Psoas muscle (tissue), 8 donors: ENCODE data around the gene PRKCSH. TPM values are rescaled to one million over a fixed set of nuclear protein-coding genes. Genes with fewer than 3 reads are reported as not detected.

Experiments used
- ATAC-seq, 4 donors: fragments of 200-7000 bp; cut with Tn5 transposase; one replicate each; pipeline ENCODE4 v1.9.1; 2020; ENCODE audit warnings: moderate library complexity in 3 of 4, mild to moderate bottlenecking in 2 of 4
- DNase-seq, 2 donors: peaks; one replicate each; pipeline ENCODE4 v3.0.0-alpha.2; 2020
- H3K27ac ChIP-seq: fragments of 200-600 bp; one replicate; pipeline ENCODE4 v1.8.0; 2022
- H3K27me3 ChIP-seq, 3 donors: fragments of 200-600 bp in 1 of 3; one replicate each; pipeline versions ENCODE4 v1.6.1 to v1.8.0; 2013 to 2022; ENCODE audit warnings: low read length in 2 of 3, mild to moderate bottlenecking in 2 of 3, moderate library complexity in 1 of 3; ENCODE audit not compliant: insufficient read depth in 3 of 3
- H3K36me3 ChIP-seq, 2 donors: fragments of 200-600 bp in 1 of 2; one replicate each; pipeline versions ENCODE4 v1.6.1 to v1.8.0; 2013 to 2022; ENCODE audit warnings: low read depth in 1 of 2, mild to moderate bottlenecking in 1 of 2, moderate library complexity in 1 of 2; ENCODE audit not compliant: insufficient read depth in 1 of 2
- H3K4me1 ChIP-seq: fragments of 200-600 bp; one replicate; pipeline ENCODE4 v1.8.0; 2022
- H3K4me3 ChIP-seq: fragments of 200-600 bp; one replicate; pipeline ENCODE4 v1.8.0; 2022; ENCODE audit warnings: mild to moderate bottlenecking
- H3K9me3 ChIP-seq: fragments of 200-600 bp; one replicate; pipeline ENCODE4 v1.8.0; 2022
- WGBS, 3 donors: extraction: QIAGEN DNeasy Blood & Tissue Kit; methylation state at CpG; one replicate each; pipeline versions ENCODE4 v1.1.6 to v1.1.7; 2013; 5-methylcytosine and 5-hydroxymethylcytosine counted together
- intact Hi-C, 2 donors: fragments of 100-400 bp; cut with DNase I; formaldehyde crosslinking; loops; one replicate each; pipeline versions ENCODE4 v1.11.0 to v1.14.2; 2022
- polyA plus RNA-seq, 3 donors: library from polyadenylated mRNA; stranded (reverse); fragments of 200-250 nt; gene quantifications; one replicate each; pipeline ENCODE4 v1.2.3, GENCODE V29; 2013
- total RNA-seq, 4 donors: library from RNA; stranded (reverse); fragmentation: NEBNext Ultra II Directional in 2 of 4; extraction: Animal tissue kit (Norgen Biotek cat#: 25700) in 2 of 4; gene quantifications; one replicate each; pipeline versions ENCODE4 v1.2.1 to v1.2.4, GENCODE V29; 2021 to 2023
- TF ChIP-seq, protein P1 (sequence below): fragments of 200-600 bp; IDR thresholded peaks from one replicate; pipeline ENCODE4 v1.8.0; 2022; ENCODE audit warnings: antibody characterized with exemption
- donor health status: healthy with polysubstance abuse.
- donor health status: DM: no; HTN: no; CAD: no; lungs with moderate emphysema.
- donor health status: Bipolar disorder and iron deficiency.
- donor health status: healthy.
- donor health status: DM: yes; HTN: yes; CAD: no.
- donor health status: DM: no; HTN: no; CAD: no.
- donor health status: DM: no; HTN: no; CAD: no.
- donor health status: DM: yes; HTN: yes; CAD: no.

Gene PRKCSH
- total and polyA plus RNA-seq, 7 donors = 48.5 to 98.4 (median 60.9) TPM

GRCh38 chr19:11483366-11484111 is 48.1 kb downstream of the PRKCSH start:
- TF ChIP-seq, protein P1, sequence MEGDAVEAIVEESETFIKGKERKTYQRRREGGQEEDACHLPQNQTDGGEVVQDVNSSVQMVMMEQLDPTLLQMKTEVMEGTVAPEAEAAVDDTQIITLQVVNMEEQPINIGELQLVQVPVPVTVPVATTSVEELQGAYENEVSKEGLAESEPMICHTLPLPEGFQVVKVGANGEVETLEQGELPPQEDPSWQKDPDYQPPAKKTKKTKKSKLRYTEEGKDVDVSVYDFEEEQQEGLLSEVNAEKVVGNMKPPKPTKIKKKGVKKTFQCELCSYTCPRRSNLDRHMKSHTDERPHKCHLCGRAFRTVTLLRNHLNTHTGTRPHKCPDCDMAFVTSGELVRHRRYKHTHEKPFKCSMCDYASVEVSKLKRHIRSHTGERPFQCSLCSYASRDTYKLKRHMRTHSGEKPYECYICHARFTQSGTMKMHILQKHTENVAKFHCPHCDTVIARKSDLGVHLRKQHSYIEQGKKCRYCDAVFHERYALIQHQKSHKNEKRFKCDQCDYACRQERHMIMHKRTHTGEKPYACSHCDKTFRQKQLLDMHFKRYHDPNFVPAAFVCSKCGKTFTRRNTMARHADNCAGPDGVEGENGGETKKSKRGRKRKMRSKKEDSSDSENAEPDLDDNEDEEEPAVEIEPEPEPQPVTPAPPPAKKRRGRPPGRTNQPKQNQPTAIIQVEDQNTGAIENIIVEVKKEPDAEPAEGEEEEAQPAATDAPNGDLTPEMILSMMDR = no peak
- no peak overlapping the region for H3K27ac ChIP-seq
- intact Hi-C loops = loop anchor here (5.0 kb wide), 2 partner anchors 101 to 191 kb away; partner anchors contain the start of gene EPOR (in 1 of the 2)
- WGBS, 3 donors = 72 to 77% (median 74%) methylated on average over 53 to 57 of the region's 57 CpGs
- H3K27me3 ChIP-seq = peaks cover 0 to 62% (median 19%) of the 10 kb centered on the region in 3 donors
- no peak overlapping the region for H3K4me3 ChIP-seq
- DNase-seq (no peak), ATAC-seq (no peak)
- H3K4me1 ChIP-seq = peaks cover 14% of the 10 kb centered on the region
- H3K9me3 ChIP-seq = no peaks in the 10 kb centered on the region
- peaks cover 0 to 19% of the 10 kb centered on the region in 2 donors for H3K36me3 ChIP-seq

GRCh38 chr19:11485245-11485837 is 49.9 kb downstream of the PRKCSH start:
- Histone ChIP-seq H3K27me3 (peaks cover 0 to 44% (median 9%) of the 10 kb centered on the region in 3 donors), H3K36me3 (peaks cover 0 to 19% of the 10 kb centered on the region in 2 donors), H3K27ac (no peak overlapping the region), H3K9me3 (no peaks in the 10 kb centered on the region), H3K4me1 (peaks cover 7% of the 10 kb centered on the region), H3K4me3 (no peak overlapping the region)
- TF ChIP-seq, protein P1 = no peak
- no peak for DNase-seq
- WGBS, 3 donors = 75 to 86% (median 78%) methylated on average over 13 of the region's 13 CpGs
- no peak for ATAC-seq
- intact Hi-C loops = no loop called here

DNA sequence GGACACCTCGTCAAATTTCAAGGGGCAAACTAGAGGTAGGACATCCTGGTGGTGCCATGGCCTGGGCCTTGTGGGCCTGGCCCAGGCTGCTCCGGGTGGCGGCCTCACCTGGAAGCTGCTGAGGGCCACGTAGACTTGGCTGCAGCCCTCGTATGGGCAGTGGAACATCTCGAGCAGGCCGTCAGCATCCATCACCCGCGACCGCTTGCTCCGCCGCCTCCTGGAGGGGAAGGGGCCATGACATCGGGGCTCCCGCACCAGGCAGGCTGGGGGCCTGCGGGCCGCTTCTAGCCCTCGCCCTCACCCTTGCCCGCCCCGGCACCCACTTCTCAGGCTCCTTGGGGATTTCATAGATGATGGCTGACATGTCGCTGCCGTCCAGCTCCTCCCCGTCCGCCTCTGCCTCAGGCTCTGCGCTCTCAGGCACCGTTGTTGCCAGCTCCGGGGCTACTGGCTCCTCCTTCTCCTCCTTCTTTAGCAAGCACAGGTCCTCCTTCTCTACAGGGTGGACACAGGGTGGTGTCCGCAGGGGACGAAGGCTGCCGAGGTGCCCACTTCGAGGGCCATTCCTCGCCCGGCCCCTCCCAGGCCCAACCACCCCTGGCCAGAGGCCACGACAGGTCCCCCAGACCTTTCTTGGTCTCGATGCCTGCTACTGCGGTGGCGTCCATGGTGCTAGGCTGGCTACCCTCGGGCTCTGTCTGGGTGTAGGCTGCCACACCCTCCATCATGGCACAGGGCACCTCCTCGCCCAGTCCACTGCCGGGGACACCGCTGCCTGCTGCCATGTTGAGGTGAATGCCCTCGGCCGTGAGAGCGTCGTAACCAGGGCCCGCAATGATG is 51.4 kb downstream of the PRKCSH start:
- intact Hi-C loops = no loop called here
- Histone ChIP-seq H3K4me1 (peaks cover 7% of the 10 kb centered on the region), H3K36me3 (peaks cover 0 to 23% of the 10 kb centered on the region in 2 donors), H3K4me3 (no peak overlapping the region), H3K27me3 (peaks cover 0 to 28% (median 6%) of the 10 kb centered on the region in 3 donors), H3K27ac (no peak overlapping the region), H3K9me3 (no peaks in the 10 kb centered on the region)
- WGBS, 3 donors = 89 to 92% (median 91%) methylated on average over 45 of the region's 45 CpGs
- ATAC-seq (no peak), DNase-seq (no peak)
- TF ChIP-seq, protein P1 = no peak

DNA sequence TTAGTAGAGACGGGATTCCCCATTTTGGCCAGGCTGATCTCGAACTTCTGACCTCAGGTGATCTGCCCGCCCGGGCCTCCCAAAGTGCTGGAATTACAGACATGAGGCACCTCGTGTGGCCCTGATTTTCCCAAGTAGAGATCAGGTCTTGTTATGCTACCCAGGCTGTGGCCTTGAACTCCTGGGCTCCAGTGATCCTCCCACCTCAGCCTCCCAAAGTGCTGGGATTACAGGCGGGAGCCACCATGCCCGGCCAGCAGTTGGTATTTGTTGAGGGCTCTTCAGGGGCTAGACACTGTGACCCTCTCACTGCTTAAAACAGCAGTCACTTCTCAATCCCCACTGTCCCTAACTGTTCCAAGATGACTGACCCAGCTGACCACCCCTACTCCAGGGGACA is 53.9 kb downstream of the PRKCSH start:
- intact Hi-C loops = no loop called here
- Histone ChIP-seq H3K36me3 (peaks cover 0 to 30% of the 10 kb centered on the region in 2 donors), H3K4me1 (no peaks in the 10 kb centered on the region), H3K27me3 (peaks cover 0 to 3% (median 0%) of the 10 kb centered on the region in 3 donors), H3K27ac (no peak overlapping the region), H3K4me3 (no peak overlapping the region), H3K9me3 (no peaks in the 10 kb centered on the region)
- 89 to 94% (median 91%) methylated on average over 7 of the region's 7 CpGs for WGBS, 3 donors
- DNase-seq (no peak), ATAC-seq (no peak)
- TF ChIP-seq, protein P1 = no peak
